GM19351 (cell line): ENCODE data around the gene ABCA12.

Source experiments
- ATAC-seq: cut with Tn5 transposase; IDR thresholded peaks from one replicate; pipeline ENCODE4 v1.9.1; 2021; ENCODE audit warnings: mild to moderate bottlenecking, moderate library complexity; ENCODE audit not compliant: unreplicated experiment

The ABCA12 gene

DNA sequence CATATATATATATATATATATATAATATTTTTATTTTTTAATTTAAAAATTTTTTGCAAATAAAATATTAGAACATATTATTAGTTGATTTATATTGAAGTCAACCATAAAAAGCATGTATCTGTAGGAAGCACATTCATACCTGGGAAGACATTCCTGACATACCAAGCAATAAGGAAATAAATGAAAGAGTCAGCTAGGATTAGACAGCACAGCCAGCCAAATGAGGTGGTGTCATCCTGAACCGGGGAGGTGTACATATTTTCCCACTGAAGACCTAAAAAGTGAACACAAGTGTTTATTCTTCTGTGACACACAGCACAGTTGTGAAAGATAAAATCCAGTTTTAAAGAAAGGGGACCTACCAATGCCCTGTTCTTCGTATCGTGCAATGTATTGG is 149.2 kb downstream of the ABCA12 start:
- no peak for ATAC-seq

- ATAC-seq = no peak
These were observed 151.2 kb downstream of the ABCA12 start for GRCh38 chr2:214987261-214987660.

GRCh38 chr2:214985619-214986018 is 152.8 kb downstream of the ABCA12 start:
- no peak for ATAC-seq

GRCh38 chr2:214966420-214966819 is 172.0 kb downstream of the ABCA12 start:
- no peak for ATAC-seq

GRCh38 chr2:214960677-214961076 is 177.7 kb downstream of the ABCA12 start:
- ATAC-seq = no peak

DNA sequence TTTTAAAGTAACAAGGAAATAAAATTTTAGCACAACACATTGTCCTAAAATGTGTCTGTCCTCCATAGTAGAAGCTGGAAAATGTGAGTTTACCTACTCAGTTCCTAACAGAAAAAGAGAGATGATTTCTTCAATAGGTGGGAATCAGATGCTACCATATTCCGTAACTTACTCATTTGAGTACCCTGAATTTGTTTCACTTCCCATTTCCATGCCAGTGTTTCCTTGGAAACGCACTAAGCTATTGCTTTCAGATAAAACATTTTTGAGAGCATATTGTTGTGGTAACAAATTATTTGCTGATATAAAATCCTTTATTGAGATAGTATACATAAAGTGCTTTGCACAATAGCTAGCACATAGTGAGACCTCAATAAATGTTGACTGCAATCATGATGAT is 191.5 kb downstream of the ABCA12 start:
- ATAC-seq = no peak

- ATAC-seq = no peak
These were observed 204.4 kb downstream of the ABCA12 start for GRCh38 chr2:214934006-214934405.

DNA sequence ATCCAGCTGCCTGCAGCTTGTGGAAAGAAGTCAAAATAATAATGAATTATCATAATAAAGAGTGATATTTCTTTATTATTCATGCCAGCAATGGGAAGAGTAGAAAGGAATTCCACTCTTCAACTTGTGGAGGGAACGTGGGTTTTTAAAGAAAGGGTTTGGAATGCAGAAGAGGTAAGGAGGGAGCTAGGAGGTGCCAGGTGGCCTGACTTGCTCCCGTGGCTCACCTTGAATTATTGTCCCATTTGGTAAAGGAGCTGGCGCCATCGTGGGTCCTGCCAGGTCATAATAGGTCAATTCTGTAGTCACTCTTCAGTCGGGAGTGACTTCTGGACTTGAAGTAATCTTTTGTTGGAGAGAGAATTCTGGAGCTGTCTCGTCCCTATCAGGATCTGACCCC is 233.8 kb downstream of the ABCA12 start:
- ATAC-seq = no peak

- no peak for ATAC-seq
These were observed 234.2 kb downstream of the ABCA12 start for GRCh38 chr2:214904176-214904575.

GRCh38 chr2:214902286-214902685 is 236.1 kb downstream of the ABCA12 start:
- ATAC-seq = no peak

DNA sequence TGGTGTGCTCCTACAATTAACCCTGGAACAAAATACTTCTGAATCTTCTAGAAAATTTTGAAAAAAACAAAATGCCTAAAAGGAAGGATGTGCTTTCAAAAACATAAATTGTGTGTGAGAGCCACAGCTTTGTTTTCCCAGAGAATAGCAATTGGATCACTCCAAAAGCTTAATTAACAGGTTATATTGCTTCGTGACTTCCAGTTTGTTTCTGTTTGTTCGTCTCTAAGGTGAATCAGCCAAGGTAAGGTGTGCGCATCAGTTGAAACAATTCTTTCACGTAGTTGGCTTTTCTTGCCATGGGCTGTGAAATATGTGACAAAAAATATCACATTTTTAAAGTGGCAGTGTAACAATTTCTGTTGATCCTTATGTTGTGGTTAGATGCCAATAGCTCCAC is 238.7 kb downstream of the ABCA12 start:
- no peak for ATAC-seq

DNA sequence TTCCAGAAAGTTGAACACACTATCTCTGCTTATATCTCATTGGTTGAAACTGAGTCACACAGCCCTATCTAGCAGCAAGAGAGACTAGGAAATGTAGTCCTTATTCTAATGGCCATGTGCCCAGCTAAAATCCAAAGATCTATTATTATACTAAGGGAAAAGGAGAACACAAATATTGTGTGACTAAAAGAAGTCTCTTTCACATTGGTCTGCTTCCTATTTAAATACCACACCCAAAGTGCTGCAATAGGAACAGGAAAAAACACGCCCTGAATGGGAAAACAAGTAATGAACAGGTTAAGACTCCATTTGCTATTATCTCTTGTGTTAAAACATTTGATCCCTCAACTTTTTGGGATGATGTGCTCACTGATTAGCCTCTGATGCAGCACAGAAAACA is 242.2 kb downstream of the ABCA12 start:
- ATAC-seq = no peak

GRCh38 chr2:214895469-214895868 is 243.0 kb downstream of the ABCA12 start:
- ATAC-seq = no peak

GRCh38 chr2:214889301-214889700 is 249.1 kb downstream of the ABCA12 start:
- no peak for ATAC-seq

GRCh38 chr2:214881647-214882202 is 256.7 kb downstream of the ABCA12 start:
- ATAC-seq = no peak
